Activated T-helper 1 cell treated with anti-CD3 and anti-CD28 coated beads, Interleukin-12 subunit alpha, Interleukin-12 subunit beta, Interleukin-2, Interleukin-4 antibody, amounts not matched to agents 30 ng/mL and 10 ng/mL and 1 ng/mL, durations not matched to agents 14 hours and 24 hours and 36 hours (primary cell): ENCODE results near the gene AKR1A1. TPM values are rescaled to one million over a fixed set of nuclear protein-coding genes. Genes with fewer than 3 reads are reported as not detected.
"Not testable (repeated sequence)": the region's sequence is repeated elsewhere in the genome, so short reads cannot be mapped to it uniquely, and the experiment has no call there.

Experiments
- DNase-seq: peaks from one replicate; pipeline ENCODE4 v3.0.0; 2021; ENCODE audit warnings: low spot score
- H3K27ac Mint-ChIP-seq: one replicate; pipeline ENCODE4 v1.8.0; 2021; ENCODE audit warnings: mild to moderate bottlenecking, mixed read lengths
- H3K27me3 Mint-ChIP-seq: one replicate; pipeline ENCODE4 v1.8.0; 2022; ENCODE audit warnings: mild to moderate bottlenecking, moderate library complexity, mixed read lengths; ENCODE audit not compliant: insufficient read depth
- H3K36me3 Mint-ChIP-seq: one replicate; pipeline ENCODE4 v1.8.0; 2021; ENCODE audit warnings: low read depth, mixed read lengths
- H3K4me1 Mint-ChIP-seq: one replicate; pipeline ENCODE4 v1.8.0; 2021; ENCODE audit warnings: low read depth, mixed read lengths
- H3K4me3 Mint-ChIP-seq: one replicate; pipeline ENCODE4 v1.8.0; 2021; ENCODE audit warnings: mild to moderate bottlenecking, moderate library complexity, mixed read lengths
- H3K9me3 Mint-ChIP-seq: one replicate; pipeline ENCODE4 v1.8.0; 2021; ENCODE audit warnings: mixed read lengths
- intact Hi-C: fragments of 100-400 bp; cut with micrococcal nuclease; formaldehyde crosslinking; loops from one replicate; pipeline ENCODE4 v1.15.1; 2024
- total RNA-seq: library from RNA; stranded (reverse); gene quantifications from 2 replicates; pipeline ENCODE4 v1.2.3, GENCODE V29; 2022

Gene AKR1A1
- total RNA-seq, 1 donor from 2014 or later: 194 TPM

DNA sequence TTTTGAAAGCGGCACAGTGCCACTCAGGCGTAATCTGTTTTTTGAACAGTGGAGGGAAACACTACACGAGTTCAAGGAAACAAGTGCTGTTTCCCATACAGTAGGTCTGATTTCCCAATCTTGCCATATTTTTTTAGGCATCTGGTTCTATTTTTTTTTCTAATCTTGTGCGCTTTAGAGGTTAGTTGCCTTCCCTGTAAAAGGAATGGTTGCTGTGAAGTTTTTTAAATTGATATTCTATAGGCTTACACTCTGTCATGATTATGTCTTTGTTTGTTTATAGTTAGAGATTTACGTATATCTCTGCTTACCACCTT, 34.4 kb downstream of the AKR1A1 start:
- Mint-ChIP-seq H3K4me1 (peaks cover 29% of the 10 kb centered on the region), H3K36me3 (peaks cover 5% of the 10 kb centered on the region), H3K9me3 (no peaks in the 10 kb centered on the region), H3K27me3 (no peaks in the 10 kb centered on the region), H3K27ac (peak overlapping the region; percentile 98), H3K4me3 (peak overlapping the region; percentile 100)
- DNase-seq: no peak
- intact Hi-C loops: loop anchor here (2.0 to 10.0 kb wide), 4 partner anchors 257 to 850 kb away; partner anchors contain the start of genes BTBD19, DYNLT4, KIF2C and PLK3

DNA sequence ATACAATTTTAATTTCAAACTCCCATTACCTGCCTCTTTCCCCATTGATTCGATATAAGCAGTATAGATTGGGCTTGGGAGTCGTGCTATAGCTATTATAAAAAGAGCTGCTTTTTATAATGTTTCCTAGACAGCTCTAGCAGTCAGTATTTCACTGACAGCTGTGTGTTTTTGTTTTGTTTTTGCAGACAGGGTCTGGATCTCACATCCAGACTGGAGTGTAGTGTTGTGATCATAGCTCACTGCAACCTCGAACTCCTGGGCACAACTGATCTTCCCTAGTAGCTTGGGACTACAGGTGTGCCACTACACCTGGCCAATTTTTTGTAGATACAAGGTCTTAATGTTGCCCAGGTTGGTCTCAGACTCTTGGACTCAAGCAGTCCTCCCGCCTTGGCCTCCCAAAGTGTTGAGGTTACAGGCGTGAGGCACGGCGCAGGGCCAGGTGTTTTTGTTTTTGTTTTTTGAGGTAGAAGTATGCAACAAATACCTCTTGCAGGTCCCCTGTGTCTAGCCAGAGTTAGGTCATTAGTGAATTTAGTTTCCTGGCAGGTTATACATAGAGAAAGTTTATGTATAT, 35.0 kb downstream of the AKR1A1 start:
- intact Hi-C loops: loop anchor here (1.0 to 10.0 kb wide), 5 partner anchors 165 to 851 kb away; partner anchors contain the start of genes BTBD19, DYNLT4, IPP and KIF2C
- H3K36me3 Mint-ChIP-seq: peaks cover 5% of the 10 kb centered on the region
- H3K27ac Mint-ChIP-seq: peak overlapping the region; percentile 98
- H3K4me1 Mint-ChIP-seq: peaks cover 29% of the 10 kb centered on the region
- H3K9me3 Mint-ChIP-seq: no peaks in the 10 kb centered on the region
- H3K27me3 Mint-ChIP-seq: no peaks in the 10 kb centered on the region
- DNase-seq: no peak
- peak overlapping the region; percentile 100 for H3K4me3 Mint-ChIP-seq

GRCh38 chr1:45586769-45587168, 36.1 kb downstream of the AKR1A1 start:
- H3K27me3 Mint-ChIP-seq: no peaks in the 10 kb centered on the region
- peaks cover 8% of the 10 kb centered on the region for H3K36me3 Mint-ChIP-seq
- peaks cover 29% of the 10 kb centered on the region for H3K4me1 Mint-ChIP-seq
- intact Hi-C loops: loop anchor here (1.0 to 10.0 kb wide), 4 partner anchors 164 to 852 kb away; partner anchors contain the start of genes BTBD19, DYNLT4, IPP and KIF2C
- no peak for DNase-seq
- H3K27ac Mint-ChIP-seq: peak overlapping the region; percentile 82
- no peaks in the 10 kb centered on the region for H3K9me3 Mint-ChIP-seq
- peak overlapping the region; percentile 100 for H3K4me3 Mint-ChIP-seq

DNA sequence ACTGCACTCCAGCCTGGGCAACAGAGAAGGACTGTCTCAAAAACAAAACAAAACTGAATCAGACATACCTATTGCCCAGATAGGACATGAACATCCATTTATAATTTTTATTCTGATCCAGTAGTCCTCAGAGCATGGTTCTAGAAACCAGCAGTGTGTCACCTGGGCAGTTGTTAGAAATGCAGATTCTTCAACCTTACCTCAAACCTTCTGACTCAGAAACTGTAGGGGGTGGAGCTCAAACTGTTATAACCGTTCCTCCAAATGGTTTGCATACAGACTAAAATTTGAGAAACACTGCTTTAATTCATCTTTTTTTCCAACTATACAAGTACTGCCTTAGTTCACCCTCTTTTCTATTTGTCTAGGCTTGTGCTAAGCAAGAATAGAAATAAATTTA, 39.2 kb downstream of the AKR1A1 start:
- Mint-ChIP-seq H3K36me3 (peaks cover 8% of the 10 kb centered on the region), H3K4me1 (peaks cover 24% of the 10 kb centered on the region), H3K4me3 (no peak overlapping the region), H3K9me3 (no peaks in the 10 kb centered on the region), H3K27ac (no peak overlapping the region), H3K27me3 (no peaks in the 10 kb centered on the region)
- DNase-seq: no peak
- intact Hi-C loops: loop anchor here (5.0 to 10.0 kb wide), 3 partner anchors 252 to 855 kb away; partner anchors contain the start of genes BTBD19, DYNLT4, KIF2C and PLK3

- H3K36me3 Mint-ChIP-seq: peaks cover 24% of the 10 kb centered on the region
- H3K27me3 Mint-ChIP-seq: no peaks in the 10 kb centered on the region
- no peak overlapping the region for H3K4me3 Mint-ChIP-seq
- H3K27ac Mint-ChIP-seq: peak overlapping the region; percentile 34
- peaks cover 10% of the 10 kb centered on the region for H3K4me1 Mint-ChIP-seq
- DNase-seq: no peak
- no peaks in the 10 kb centered on the region for H3K9me3 Mint-ChIP-seq
- intact Hi-C loops: no loop called here
These were observed 43.8 kb downstream of the AKR1A1 start for GRCh38 chr1:45594412-45594811.

GRCh38 chr1:45596765-45597164, 46.1 kb downstream of the AKR1A1 start:
- H3K27me3 Mint-ChIP-seq, H3K9me3 Mint-ChIP-seq, DNase-seq, H3K27ac Mint-ChIP-seq, H3K4me3 Mint-ChIP-seq, intact Hi-C loops: not testable (repeated sequence)
- peaks cover 30% of the 10 kb centered on the region for H3K4me1 Mint-ChIP-seq
- peaks cover 29% of the 10 kb centered on the region for H3K36me3 Mint-ChIP-seq

DNA sequence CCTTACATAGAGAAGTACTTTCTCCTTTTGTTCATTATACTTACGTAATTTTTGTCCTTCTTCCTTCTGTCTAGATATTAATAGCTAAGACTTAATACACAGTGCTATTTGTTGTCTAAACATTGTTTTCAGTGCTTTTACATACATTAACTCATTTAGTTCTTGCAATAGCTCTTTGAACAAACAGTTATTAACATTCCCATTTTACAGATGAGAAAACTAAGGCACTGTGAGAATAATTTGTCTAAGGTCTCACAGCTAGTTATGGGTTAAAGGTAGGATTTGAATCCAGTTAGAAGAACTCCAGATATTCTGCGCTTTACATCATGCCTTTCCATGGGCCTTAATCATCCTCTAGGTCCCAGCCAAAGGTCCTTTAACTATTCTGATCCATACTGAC, 53.6 kb downstream of the AKR1A1 start:
- Mint-ChIP-seq H3K36me3 (peaks cover 47% of the 10 kb centered on the region), H3K27me3 (no peaks in the 10 kb centered on the region), H3K9me3 (no peaks in the 10 kb centered on the region), H3K4me1 (peaks cover 50% of the 10 kb centered on the region), H3K27ac (peak overlapping the region; percentile 1), H3K4me3 (no peak overlapping the region)
- intact Hi-C loops: no loop called here
- no peak for DNase-seq

GRCh38 chr1:45607404-45608074, 56.9 kb downstream of the AKR1A1 start:
- no peak overlapping the region for H3K4me3 Mint-ChIP-seq
- intact Hi-C loops: no loop called here
- H3K9me3 Mint-ChIP-seq: no peaks in the 10 kb centered on the region
- no peaks in the 10 kb centered on the region for H3K27me3 Mint-ChIP-seq
- peaks cover 54% of the 10 kb centered on the region for H3K36me3 Mint-ChIP-seq
- DNase-seq: no peak
- H3K4me1 Mint-ChIP-seq: peaks cover 29% of the 10 kb centered on the region
- H3K27ac Mint-ChIP-seq: peak overlapping the region; percentile 81

DNA sequence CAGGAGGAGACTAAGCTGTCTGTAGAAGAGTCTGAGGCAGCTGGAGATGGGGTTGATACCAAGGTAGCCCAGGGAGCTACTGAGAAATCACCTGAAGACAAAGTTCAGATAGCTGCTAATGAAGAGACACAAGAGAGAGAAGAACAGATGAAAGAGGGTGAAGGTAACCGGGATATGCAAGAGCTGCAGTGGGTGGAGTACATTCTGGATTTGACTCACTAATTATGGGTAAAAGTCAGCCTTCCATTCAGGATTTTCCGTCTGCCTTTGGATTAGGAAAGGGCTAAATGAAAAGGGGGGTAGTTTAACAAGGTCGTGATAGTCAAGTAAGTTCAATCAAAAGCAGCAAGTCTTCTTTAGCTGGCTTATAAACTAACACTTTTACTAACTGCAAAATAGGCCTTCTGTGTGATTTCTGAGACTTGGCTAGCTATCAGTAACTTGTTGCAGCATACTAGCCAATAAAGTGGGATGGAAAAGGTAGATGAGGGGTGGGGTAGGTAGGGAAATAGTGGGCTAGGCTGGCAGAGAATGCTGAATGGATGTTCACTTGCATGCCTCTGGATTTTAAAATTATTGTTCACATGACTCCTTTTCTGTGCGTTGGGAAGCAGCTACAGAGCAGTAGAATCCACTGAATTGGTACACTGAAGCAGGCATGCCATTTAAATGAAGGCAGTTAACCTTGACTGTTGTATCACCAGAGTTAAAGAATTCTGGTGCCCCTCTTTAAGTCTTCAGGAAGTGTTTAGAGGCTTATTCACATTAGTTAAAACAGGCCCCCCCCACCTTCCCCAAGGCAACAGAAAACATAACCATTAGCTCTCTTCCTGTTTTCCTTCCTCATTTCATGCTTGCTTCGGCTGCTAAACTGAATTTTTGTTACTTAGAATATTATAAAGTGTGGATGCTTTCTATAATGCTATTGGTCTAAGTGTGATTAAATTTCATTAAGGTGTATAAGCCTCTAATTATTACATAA, 57.8 kb downstream of the AKR1A1 start:
- Mint-ChIP-seq H3K4me1 (peaks cover 33% of the 10 kb centered on the region), H3K9me3 (no peaks in the 10 kb centered on the region), H3K4me3 (no peak overlapping the region), H3K27me3 (no peaks in the 10 kb centered on the region), H3K27ac (peak overlapping the region; percentile 5), H3K36me3 (peaks cover 59% of the 10 kb centered on the region)
- intact Hi-C loops: no loop called here
- no peak for DNase-seq

- DNase-seq: no peak
- intact Hi-C loops: no loop called here
- Mint-ChIP-seq H3K4me3 (no peak overlapping the region), H3K27me3 (no peaks in the 10 kb centered on the region), H3K9me3 (no peaks in the 10 kb centered on the region), H3K36me3 (peaks cover 68% of the 10 kb centered on the region), H3K4me1 (peaks cover 28% of the 10 kb centered on the region), H3K27ac (no peak overlapping the region)
These were observed 60.1 kb downstream of the AKR1A1 start for GRCh38 chr1:45610589-45611226.

DNA sequence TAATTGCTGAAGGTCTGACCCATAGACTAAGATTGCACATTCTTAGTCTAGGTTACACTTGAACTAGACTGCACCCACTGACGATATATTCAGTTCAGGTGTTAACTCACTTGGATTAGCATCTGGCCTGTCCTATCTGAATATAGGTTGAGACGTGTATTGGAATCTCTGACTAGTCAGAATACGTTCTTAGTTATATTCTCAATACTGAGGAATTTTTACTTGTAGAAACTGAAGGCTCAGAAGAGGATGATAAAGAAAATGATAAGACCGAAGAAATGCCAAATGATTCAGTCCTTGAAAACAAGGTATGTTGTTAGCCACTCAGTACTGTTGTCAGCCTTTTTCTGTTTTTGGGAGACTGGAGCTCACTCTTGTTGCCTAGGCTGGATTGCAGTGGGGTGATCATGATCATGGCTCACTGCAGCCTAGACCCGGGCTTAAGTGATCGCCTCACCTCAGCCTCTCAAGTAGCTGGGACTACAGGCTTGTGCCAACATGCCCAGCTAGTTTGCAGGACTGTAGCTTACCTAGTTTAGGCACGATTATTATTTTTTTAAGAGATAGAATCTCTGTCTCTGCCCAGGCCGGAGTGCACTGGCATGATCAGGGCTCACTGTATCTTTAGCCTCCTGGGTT, 62.4 kb downstream of the AKR1A1 start:
- no peaks in the 10 kb centered on the region for H3K27me3 Mint-ChIP-seq
- peaks cover 58% of the 10 kb centered on the region for H3K36me3 Mint-ChIP-seq
- H3K9me3 Mint-ChIP-seq: no peaks in the 10 kb centered on the region
- H3K4me1 Mint-ChIP-seq: peaks cover 8% of the 10 kb centered on the region
- H3K4me3 Mint-ChIP-seq: no peak overlapping the region
- intact Hi-C loops: no loop called here
- DNase-seq: no peak
- no peak overlapping the region for H3K27ac Mint-ChIP-seq

DNA sequence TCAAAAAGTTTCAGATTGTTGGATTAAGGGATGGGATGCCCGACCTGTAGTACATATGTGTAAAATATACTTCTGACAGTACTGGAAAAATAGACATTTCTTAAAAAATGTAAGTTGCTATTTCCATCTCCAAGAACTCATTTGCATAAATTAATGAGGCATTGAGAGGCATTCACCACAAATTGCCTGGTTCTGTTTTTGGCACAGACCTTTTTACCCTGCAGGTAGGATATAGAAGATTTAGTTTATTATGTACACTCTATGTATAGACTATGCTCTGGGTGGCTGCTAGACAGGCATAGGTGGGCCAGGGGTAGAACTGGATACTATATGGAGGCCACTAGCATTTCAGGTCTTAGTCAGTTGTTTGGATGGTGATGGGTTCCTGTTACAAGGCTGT, 65.3 kb downstream of the AKR1A1 start:
- no peaks in the 10 kb centered on the region for H3K9me3 Mint-ChIP-seq
- peaks cover 47% of the 10 kb centered on the region for H3K36me3 Mint-ChIP-seq
- intact Hi-C loops: no loop called here

More for the DNA sequence above, 65.3 kb downstream of the AKR1A1 start:
- Mint-ChIP-seq H3K4me1 (peaks cover 4% of the 10 kb centered on the region), H3K27me3 (no peaks in the 10 kb centered on the region), H3K27ac (no peak overlapping the region), H3K4me3 (no peak overlapping the region)
- no peak for DNase-seq
